Measurements from ENCODE around the gene CDC42SE2. TPM values are rescaled to one million over a fixed set of nuclear protein-coding genes. Genes with fewer than 3 reads are reported as not detected.

Gene CDC42SE2
- total RNA-seq, 1 experiment from 2014 or later: 23.2 TPM

- no peaks in the 10 kb centered on the region for H4K20me1 ChIP-seq (ENCODE audit: control insufficient read depth, insufficient read depth, insufficient read length)
- DNase-seq: no peak
- no peak overlapping the region for H2BK20ac ChIP-seq (ENCODE audit: low read depth, low read length, poor library complexity, severe bottlenecking)
- H3K27ac ChIP-seq (ENCODE audit: insufficient read length, low read depth, low read length): no peak overlapping the region
- H2BK5ac ChIP-seq (ENCODE audit: insufficient read length, low read length): no peak overlapping the region
- no peak overlapping the region for H2BK12ac ChIP-seq (ENCODE audit: insufficient read length, low read depth, low read length)
- peaks cover 2% of the 10 kb centered on the region; the same call in 1 of the 2 replicates for H3K79me2 ChIP-seq (ENCODE audit: insufficient read depth, low read length)
- no peak overlapping the region for H3K9ac ChIP-seq (ENCODE audit: extremely low read depth, insufficient read length, low read length)
- H3K36me3 Mint-ChIP-seq (ENCODE audit: insufficient read depth in 1 of 3, low read depth in 3 of 3): peaks cover 2 to 4% (median 2%) of the 10 kb centered on the region in 3 experiments; a peak in 4 of 7 replicates
- no peak overlapping the region for H2BK15ac ChIP-seq (ENCODE audit: low read depth, low read length)
- no peak overlapping the region for H3K56ac ChIP-seq (ENCODE audit: insufficient read length, low read depth, low read length)
- no peak overlapping the region for H2AFZ ChIP-seq (ENCODE audit: low read length)
- H3K27me3 Mint-ChIP-seq (ENCODE audit: low read depth): no peaks in the 10 kb centered on the region
- no peak overlapping the region for H4K8ac ChIP-seq (replicated peaks; ENCODE audit: insufficient read length, low read depth, low read length)
- H3K23me2 ChIP-seq (ENCODE audit: insufficient read length, low read depth, low read length, poor library complexity, severe bottlenecking): no peaks in the 10 kb centered on the region
- no peak overlapping the region for H3K18ac ChIP-seq (ENCODE audit: insufficient read length, low read depth, low read length)
- H4K91ac ChIP-seq (ENCODE audit: insufficient read length, low read depth, low read length): no peak overlapping the region
- H3K27ac Mint-ChIP-seq: no peak overlapping the region
- peak overlapping the region; percentile 94 to 98 for H3K4me3 Mint-ChIP-seq
- no peak overlapping the region for H3T11ph ChIP-seq (ENCODE audit: low read length)
- H3K4me1 ChIP-seq (ENCODE audit: insufficient read depth, low read length): no peaks in the 10 kb centered on the region
- H3K9me3 Mint-ChIP-seq: peaks cover 0 to 3% of the 10 kb centered on the region in 2 experiments; a peak in 3 of 5 replicates
- H3K4me2 ChIP-seq (ENCODE audit: insufficient read depth, insufficient read length, low read length): peak overlapping the region; percentile 49
- no peaks in the 10 kb centered on the region for H3K27me3 ChIP-seq (ENCODE audit: insufficient read depth, low read length)
- H3K23ac ChIP-seq (ENCODE audit: insufficient read length, low read depth, low read length): no peak overlapping the region
- no peaks in the 10 kb centered on the region for H3K9me3 ChIP-seq (ENCODE audit: control insufficient read depth, low read depth, low read length)
- TF ChIP-seq CTCF (conservative IDR thresholded peaks at IDR 0.05): peak; percentile 47
- peaks cover 14% of the 10 kb centered on the region in 2 experiments for H3K4me1 Mint-ChIP-seq
- no peak overlapping the region for H2AK5ac ChIP-seq (ENCODE audit: insufficient read length, low read length)
- no peaks in the 10 kb centered on the region for H3K79me1 ChIP-seq (ENCODE audit: insufficient read depth, low read depth, low read length, poor library complexity, severe bottlenecking)
- WGBS (ENCODE audit: extremely low coverage, insufficient read length, low lambda C conversion rate): no CpG with 5 or more reads among the region's 2 CpGs
- H2BK120ac ChIP-seq (ENCODE audit: low read depth, low read length, poor library complexity, severe bottlenecking): no peak overlapping the region
- no peak overlapping the region for H3K14ac ChIP-seq (ENCODE audit: insufficient read depth, low read length)
- H4K5ac ChIP-seq (ENCODE audit: insufficient read length, low read depth, low read length): no peak overlapping the region
- H3K4ac ChIP-seq (ENCODE audit: low read depth, low read length): no peak overlapping the region
Observed at GRCh38 chr5:131265311-131265803, 1.5 kb downstream of the CDC42SE2 start.
